C4-2B (cell line): ENCODE results near the gene TMEM116.

Experiments
- CTCF ChIP-seq: fragments of 450-650 bp; conservative IDR thresholded peaks from 2 replicates; pipeline ENCODE4 v1.5.1; 2017; ENCODE audit warnings: mild to moderate bottlenecking
- ZFX ChIP-seq: fragments of 450-650 bp; IDR thresholded peaks from 2 replicates; pipeline ENCODE4 v1.6.1; 2017

GRCh38 chr12:112013601-112014402 lies 837 bp upstream of the TMEM116 start:
- TF ChIP-seq CTCF = peak; percentile 26; the same call in 1 of the 2 replicates
- TF ChIP-seq ZFX = no peak
